H9 (cell line): ENCODE results near the gene KIAA0930. TPM values are rescaled to one million over a fixed set of nuclear protein-coding genes. Genes with fewer than 3 reads are reported as not detected.

Source experiments
- DNase-seq: peaks from one replicate; pipeline ENCODE4 v3.0.0-alpha.2; 2017
- H2AFZ ChIP-seq: one replicate; pipeline ENCODE4 v1.6.1; 2013; ENCODE audit warnings: mild to moderate bottlenecking, low read length, control low read depth, moderate library complexity
- H2AK5ac ChIP-seq: 2 replicates; pipeline ENCODE4 v1.6.1; 2013; ENCODE audit warnings: low read length, control low read depth, mixed read lengths; ENCODE audit not compliant: insufficient read length
- H2BK120ac ChIP-seq: one replicate; pipeline ENCODE4 v1.6.1; 2013; ENCODE audit warnings: low read depth, mild to moderate bottlenecking, low read length, control low read depth, inconsistent platforms; ENCODE audit not compliant: poor library complexity, severe bottlenecking
- H2BK12ac ChIP-seq: 2 replicates; pipeline ENCODE4 v1.6.1; 2013; ENCODE audit warnings: low read length, control low read depth, mixed read lengths, low read depth; ENCODE audit not compliant: insufficient read length
- H2BK15ac ChIP-seq: 2 replicates; pipeline ENCODE4 v1.6.1; 2013; ENCODE audit warnings: low read depth, low read length, control low read depth
- H2BK20ac ChIP-seq: one replicate; pipeline ENCODE4 v1.6.1; 2013; ENCODE audit warnings: low read depth, mild to moderate bottlenecking, low read length, control low read depth, inconsistent platforms; ENCODE audit not compliant: poor library complexity, severe bottlenecking
- H2BK5ac ChIP-seq: 2 replicates; pipeline ENCODE4 v1.6.1; 2013; ENCODE audit warnings: low read length, control low read depth, mixed read lengths; ENCODE audit not compliant: insufficient read length
- H3K14ac ChIP-seq: 2 replicates; pipeline ENCODE4 v1.6.1; 2013; ENCODE audit warnings: low read length, control low read depth; ENCODE audit not compliant: insufficient read depth
- H3K18ac ChIP-seq: 2 replicates; pipeline ENCODE4 v1.6.1; 2013; ENCODE audit warnings: low read depth, mild to moderate bottlenecking, mixed read lengths, low read length, control low read depth; ENCODE audit not compliant: insufficient read length
- H3K23ac ChIP-seq: 2 replicates; pipeline ENCODE4 v1.6.1; 2013; ENCODE audit warnings: low read length, control low read depth, mixed read lengths, low read depth; ENCODE audit not compliant: insufficient read length
- H3K23me2 ChIP-seq: 2 replicates; pipeline ENCODE4 v1.6.1; 2013; ENCODE audit warnings: low read depth, mild to moderate bottlenecking, mixed read lengths, low read length, control low read depth; ENCODE audit not compliant: insufficient read length, poor library complexity, severe bottlenecking
- H3K27ac ChIP-seq: 2 replicates; pipeline ENCODE4 v1.5.1; 2013; ENCODE audit warnings: low read length, control low read depth, mixed read lengths, low read depth; ENCODE audit not compliant: insufficient read length
- H3K27me3 ChIP-seq: 2 replicates; pipeline ENCODE4 v1.6.1; 2013; ENCODE audit warnings: low read length, control low read depth, inconsistent platforms; ENCODE audit not compliant: insufficient read depth
- H3K4ac ChIP-seq: 2 replicates; pipeline ENCODE4 v1.6.1; 2013; ENCODE audit warnings: low read depth, mild to moderate bottlenecking, control low read depth, inconsistent platforms, low read length, moderate library complexity
- H3K4me1 ChIP-seq: 2 replicates; pipeline ENCODE4 v1.6.1; 2013; ENCODE audit warnings: low read length, control low read depth, inconsistent platforms; ENCODE audit not compliant: insufficient read depth
- H3K4me2 ChIP-seq: 2 replicates; pipeline ENCODE4 v1.6.1; 2013; ENCODE audit warnings: low read length, control low read depth, mixed read lengths; ENCODE audit not compliant: insufficient read length, insufficient read depth
- H3K56ac ChIP-seq: 2 replicates; pipeline ENCODE4 v1.6.1; 2013; ENCODE audit warnings: low read depth, mild to moderate bottlenecking, mixed read lengths, low read length, control low read depth; ENCODE audit not compliant: insufficient read length
- H3K79me1 ChIP-seq: 2 replicates; pipeline ENCODE4 v1.6.1; 2013; ENCODE audit warnings: low read depth, mild to moderate bottlenecking, moderate library complexity, low read length, control low read depth, inconsistent platforms; ENCODE audit not compliant: insufficient read depth, poor library complexity, severe bottlenecking
- H3K79me2 ChIP-seq: 2 replicates; pipeline ENCODE4 v1.6.1; 2013; ENCODE audit warnings: low read length, control low read depth, inconsistent platforms; ENCODE audit not compliant: insufficient read depth
- H3K9ac ChIP-seq: 2 replicates; pipeline ENCODE4 v1.6.1; 2013; ENCODE audit warnings: low read length, control low read depth, mixed read lengths; ENCODE audit not compliant: insufficient read length; ENCODE audit errors: extremely low read depth
- H3K9me3 ChIP-seq: one replicate; pipeline ENCODE4 v1.6.1; 2013; ENCODE audit warnings: low read depth, low read length, inconsistent platforms; ENCODE audit not compliant: control insufficient read depth
- H3T11ph ChIP-seq: one replicate; pipeline ENCODE4 v1.6.1; 2013; ENCODE audit warnings: mild to moderate bottlenecking, low read length, control low read depth, inconsistent platforms
- H4K20me1 ChIP-seq: one replicate; pipeline ENCODE4 v1.6.1; 2013; ENCODE audit not compliant: control insufficient read depth, insufficient read length, insufficient read depth
- H4K5ac ChIP-seq: 2 replicates; pipeline ENCODE4 v1.6.1; 2013; ENCODE audit warnings: low read depth, mild to moderate bottlenecking, mixed read lengths, low read length, control low read depth; ENCODE audit not compliant: insufficient read length
- H4K8ac ChIP-seq: replicated peaks from 2 replicates; pipeline ENCODE4 v1.6.1; 2013; ENCODE audit warnings: low read length, control low read depth, mixed read lengths, low read depth; ENCODE audit not compliant: insufficient read length
- H4K91ac ChIP-seq: 2 replicates; pipeline ENCODE4 v1.6.1; 2013; ENCODE audit warnings: low read depth, mild to moderate bottlenecking, moderate library complexity, mixed read lengths, low read length, control low read depth; ENCODE audit not compliant: insufficient read length
- H3K27ac Mint-ChIP-seq, 3 experiments: 2 replicates in 2 of 3; 3 replicates in 1 of 3; pipeline ENCODE4 v1.8.0; 2020 to 2021; ENCODE audit warnings: mixed read lengths in 3 of 3, mild to moderate bottlenecking in 1 of 3, moderate library complexity in 1 of 3
- H3K27me3 Mint-ChIP-seq: 2 replicates; pipeline ENCODE4 v1.8.0; 2021; ENCODE audit warnings: low read depth, mild to moderate bottlenecking, moderate library complexity, mixed read lengths
- H3K36me3 Mint-ChIP-seq, 3 experiments: 2 replicates in 2 of 3; 3 replicates in 1 of 3; pipeline ENCODE4 v1.8.0; 2020 to 2021; ENCODE audit warnings: low read depth in 3 of 3, mixed read lengths in 3 of 3; ENCODE audit not compliant: insufficient read depth in 1 of 3
- H3K4me1 Mint-ChIP-seq, 2 experiments: 2 replicates each; pipeline ENCODE4 v1.8.0; 2020; ENCODE audit warnings: mixed read lengths in 2 of 2
- H3K4me3 Mint-ChIP-seq, 2 experiments: 2 replicates in 1 of 2; 3 replicates in 1 of 2; pipeline ENCODE4 v1.8.0; 2020 to 2021; ENCODE audit warnings: mild to moderate bottlenecking in 2 of 2, mixed read lengths in 2 of 2, moderate library complexity in 1 of 2
- H3K9me3 Mint-ChIP-seq, 2 experiments: 2 replicates in 1 of 2; 3 replicates in 1 of 2; pipeline ENCODE4 v1.8.0; 2020; ENCODE audit warnings: mild to moderate bottlenecking in 2 of 2, mixed read lengths in 2 of 2, moderate library complexity in 1 of 2
- WGBS: extraction: QIAGEN DNeasy Blood & Tissue Kit; methylation state at CpG from one replicate; pipeline ENCODE4 v1.1.7; 2013; ENCODE audit warnings: missing lambda C conversion rate, low lambda C conversion rate, mixed read lengths; ENCODE audit not compliant: insufficient read length; ENCODE audit errors: extremely low coverage; 5-methylcytosine and 5-hydroxymethylcytosine counted together
- total RNA-seq: library from RNA; stranded (reverse); gene quantifications from 2 replicates; pipeline ENCODE4 v1.2.1, GENCODE V29; 2021
- TF ChIP-seq, protein P1 (sequence below): fragments of 200-600 bp; sonication (generic); conservative IDR thresholded peaks from 3 replicates; pipeline ENCODE4 v1.8.0; 2021; ENCODE audit warnings: antibody characterized with exemption, mild to moderate bottlenecking

Gene KIAA0930
- total RNA-seq, 1 experiment from 2014 or later: 46.2 TPM

GRCh38 chr22:45265535-45265934 is 24.8 kb upstream of the KIAA0930 start:
- no peak for DNase-seq
- Mint-ChIP-seq H3K36me3 (no peaks in the 10 kb centered on the region), H3K9me3 (no peaks in the 10 kb centered on the region), H3K4me3 (no peak overlapping the region), H3K4me1 (peaks cover 15 to 20% of the 10 kb centered on the region in 2 experiments), H3K27me3 (peaks cover 47% of the 10 kb centered on the region), H3K27ac (no peak overlapping the region)
- Histone ChIP-seq H3K14ac (no peak overlapping the region), H2BK20ac (no peak overlapping the region), H4K91ac (no peak overlapping the region), H3K79me2 (no peaks in the 10 kb centered on the region), H2AK5ac (no peak overlapping the region), H3K23ac (no peak overlapping the region), H3K79me1 (no peaks in the 10 kb centered on the region), H3K4me2 (no peak overlapping the region), H3K23me2 (peaks cover 14% of the 10 kb centered on the region), H2BK5ac (no peak overlapping the region), H4K8ac (no peak overlapping the region), H2BK12ac (no peak overlapping the region), H3K4ac (no peak overlapping the region), H3K27me3 (no peaks in the 10 kb centered on the region; the same call in 1 of the 2 replicates), H3K18ac (no peak overlapping the region), H2AFZ (no peak overlapping the region), H3K56ac (no peak overlapping the region), H3K9ac (no peak overlapping the region), H2BK120ac (no peak overlapping the region), H4K5ac (no peak overlapping the region), H3K4me1 (peaks cover 2% of the 10 kb centered on the region; the same call in 1 of the 2 replicates), H3K27ac (no peak overlapping the region), H3T11ph (no peak overlapping the region), H3K9me3 (no peaks in the 10 kb centered on the region), H4K20me1 (no peaks in the 10 kb centered on the region), H2BK15ac (no peak overlapping the region)
- WGBS: no CpG with 5 or more reads among the region's 7 CpGs
- TF ChIP-seq, protein P1, sequence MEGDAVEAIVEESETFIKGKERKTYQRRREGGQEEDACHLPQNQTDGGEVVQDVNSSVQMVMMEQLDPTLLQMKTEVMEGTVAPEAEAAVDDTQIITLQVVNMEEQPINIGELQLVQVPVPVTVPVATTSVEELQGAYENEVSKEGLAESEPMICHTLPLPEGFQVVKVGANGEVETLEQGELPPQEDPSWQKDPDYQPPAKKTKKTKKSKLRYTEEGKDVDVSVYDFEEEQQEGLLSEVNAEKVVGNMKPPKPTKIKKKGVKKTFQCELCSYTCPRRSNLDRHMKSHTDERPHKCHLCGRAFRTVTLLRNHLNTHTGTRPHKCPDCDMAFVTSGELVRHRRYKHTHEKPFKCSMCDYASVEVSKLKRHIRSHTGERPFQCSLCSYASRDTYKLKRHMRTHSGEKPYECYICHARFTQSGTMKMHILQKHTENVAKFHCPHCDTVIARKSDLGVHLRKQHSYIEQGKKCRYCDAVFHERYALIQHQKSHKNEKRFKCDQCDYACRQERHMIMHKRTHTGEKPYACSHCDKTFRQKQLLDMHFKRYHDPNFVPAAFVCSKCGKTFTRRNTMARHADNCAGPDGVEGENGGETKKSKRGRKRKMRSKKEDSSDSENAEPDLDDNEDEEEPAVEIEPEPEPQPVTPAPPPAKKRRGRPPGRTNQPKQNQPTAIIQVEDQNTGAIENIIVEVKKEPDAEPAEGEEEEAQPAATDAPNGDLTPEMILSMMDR: no peak
